Measurements from ENCODE around the gene AKAP8.
A peak's percentile ranks its signal among the peaks of the same experiment; 100 is the strongest.

AKAP8 gene

GRCh38 chr19:15328312-15328711 lies 51.3 kb downstream of the AKAP8 start:
- CTCF ChIA-PET, result interaction anchor here (0.7 kb wide), 1 partner anchor 9 kb away, joined by 3 read pairs; no protein-coding TSS in a partner anchor
- TF ChIP-seq CTCF (IDR thresholded peaks at IDR 0.05; ENCODE audit: control extremely low read depth, extremely low read depth, low read depth, missing control alignments), result no peak
- POLR2A ChIA-PET, result interaction anchor here (0.7 kb wide), 1 partner anchor 55 kb away, joined by 4 read pairs; no protein-coding TSS in a partner anchor
- DNase-seq (ENCODE audit: extremely low spot score), result no peak

- peak; percentile 7 for TF ChIP-seq CTCF (IDR thresholded peaks at IDR 0.05; ENCODE audit: control extremely low read depth, extremely low read depth, low read depth, missing control alignments)
- no peak for DNase-seq (ENCODE audit: extremely low spot score)
- ChIA-PET POLR2A (interaction anchor here (1.1 kb wide), 1 partner anchor 9 kb away, joined by 4 read pairs; no protein-coding TSS in a partner anchor), CTCF (interaction anchor here (1.1 to 1.9 kb wide), 5 partner anchors 12 to 95 kb away, joined by 3 to 9 read pairs (median 4); no protein-coding TSS in a partner anchor)
Measured at GRCh38 chr19:15324791-15325519, 54.6 kb downstream of the AKAP8 start.

- ChIA-PET POLR2A (no interaction called here), CTCF (interaction anchor here (1.9 kb wide), 2 partner anchors 29 to 32 kb away, joined by 5 to 9 read pairs; no protein-coding TSS in a partner anchor)
- no peak for DNase-seq (ENCODE audit: extremely low spot score)
- no peak for TF ChIP-seq CTCF (IDR thresholded peaks at IDR 0.05; ENCODE audit: control extremely low read depth, extremely low read depth, low read depth, missing control alignments)
Measured at GRCh38 chr19:15323496-15324235, 55.9 kb downstream of the AKAP8 start.

GRCh38 chr19:15321739-15322138 lies 57.8 kb downstream of the AKAP8 start:
- TF ChIP-seq CTCF (IDR thresholded peaks at IDR 0.05; ENCODE audit: control extremely low read depth, extremely low read depth, low read depth, missing control alignments), result no peak
- no peak for DNase-seq (ENCODE audit: extremely low spot score)
- POLR2A ChIA-PET, result interaction anchor here (0.5 to 1.5 kb wide), 3 partner anchors 12 to 795 kb away, joined by 3 to 4 read pairs (median 3); no protein-coding TSS in a partner anchor
- CTCF ChIA-PET, result interaction anchor here (1.4 kb wide), 1 partner anchor 54 kb away, joined by 3 read pairs; no protein-coding TSS in a partner anchor

GRCh38 chr19:15320116-15320515 lies 59.5 kb downstream of the AKAP8 start:
- DNase-seq (ENCODE audit: extremely low spot score), result no peak
- ChIA-PET POLR2A (interaction anchor here (0.6 kb wide), 2 partner anchors 9 to 10 kb away, joined by 3 to 4 read pairs; no protein-coding TSS in a partner anchor), CTCF (interaction anchor here (0.9 to 1.4 kb wide), 3 partner anchors 10 to 235 kb away, joined by 3 to 4 read pairs (median 3); no protein-coding TSS in a partner anchor)
- TF ChIP-seq CTCF (IDR thresholded peaks at IDR 0.05; ENCODE audit: control extremely low read depth, extremely low read depth, low read depth, missing control alignments), result no peak

- ChIA-PET POLR2A (interaction anchor here (0.8 to 1.4 kb wide), 2 partner anchors 16 to 42 kb away, joined by 3 read pairs; no protein-coding TSS in a partner anchor), CTCF (interaction anchor here (1.4 to 2.2 kb wide), 5 partner anchors 12 to 40 kb away, joined by 3 to 8 read pairs (median 4); no protein-coding TSS in a partner anchor)
- DNase-seq (ENCODE audit: extremely low spot score), result no peak
- TF ChIP-seq CTCF (IDR thresholded peaks at IDR 0.05; ENCODE audit: control extremely low read depth, extremely low read depth, low read depth, missing control alignments), result no peak
Measured at GRCh38 chr19:15318241-15318691, 61.3 kb downstream of the AKAP8 start.
